ENCODE measurements around the gene ENO1. TPM values are rescaled to one million over a fixed set of nuclear protein-coding genes. Genes with fewer than 3 reads are reported as not detected.
A peak's percentile ranks its signal among the peaks of the same experiment; 100 is the strongest.
"Not testable (repeated sequence)": the region's sequence is repeated elsewhere in the genome, so short reads cannot be mapped to it uniquely, and the experiment has no call there.

The ENO1 gene
- 3,630 and 3,637 TPM in 2 replicates for total RNA-seq

DNA sequence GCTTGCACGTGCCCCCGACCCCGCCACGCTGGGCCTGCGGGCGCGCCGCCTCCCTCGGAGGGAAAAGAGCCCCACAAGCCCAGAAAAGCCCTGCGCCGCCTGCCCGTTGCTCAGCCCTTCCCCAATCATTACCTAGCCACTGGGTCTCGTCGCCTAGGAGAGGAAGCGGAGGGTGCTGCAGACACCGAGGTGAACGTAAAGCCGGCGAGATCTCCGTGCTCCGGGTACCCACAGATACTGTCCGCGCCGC is at the start of gene ENO1:
Gene ENO1 (minus strand): TSS at position 239 of the 250 bp plus-strand sequence. CDS start 3,778 bp downstream, outside the sequence.
- H3K9me3 Mint-ChIP-seq, result no peaks in the 10 kb centered on the region
- peak within 1 kb of the TSS; percentile 100 for H3K27ac Mint-ChIP-seq
- DNase-seq (ENCODE audit: low spot score), result no peak
- H3K4me1 Mint-ChIP-seq (ENCODE audit: low read depth), result peaks cover 32% of the 10 kb centered on the region
- H3K27me3 Mint-ChIP-seq (ENCODE audit: low read depth), result no peaks in the 10 kb centered on the region
- peak within 1 kb of the TSS; percentile 98 for H3K4me3 Mint-ChIP-seq (ENCODE audit: low read depth)
- peaks cover 55% of the 10 kb centered on the region for H3K36me3 Mint-ChIP-seq (ENCODE audit: low read depth)
- intact Hi-C loops (cut with micrococcal nuclease), result loop anchor here (1.0 to 10.0 kb wide), 3 partner anchors 22 to 176 kb away; partner anchors contain the start of gene RERE

DNA sequence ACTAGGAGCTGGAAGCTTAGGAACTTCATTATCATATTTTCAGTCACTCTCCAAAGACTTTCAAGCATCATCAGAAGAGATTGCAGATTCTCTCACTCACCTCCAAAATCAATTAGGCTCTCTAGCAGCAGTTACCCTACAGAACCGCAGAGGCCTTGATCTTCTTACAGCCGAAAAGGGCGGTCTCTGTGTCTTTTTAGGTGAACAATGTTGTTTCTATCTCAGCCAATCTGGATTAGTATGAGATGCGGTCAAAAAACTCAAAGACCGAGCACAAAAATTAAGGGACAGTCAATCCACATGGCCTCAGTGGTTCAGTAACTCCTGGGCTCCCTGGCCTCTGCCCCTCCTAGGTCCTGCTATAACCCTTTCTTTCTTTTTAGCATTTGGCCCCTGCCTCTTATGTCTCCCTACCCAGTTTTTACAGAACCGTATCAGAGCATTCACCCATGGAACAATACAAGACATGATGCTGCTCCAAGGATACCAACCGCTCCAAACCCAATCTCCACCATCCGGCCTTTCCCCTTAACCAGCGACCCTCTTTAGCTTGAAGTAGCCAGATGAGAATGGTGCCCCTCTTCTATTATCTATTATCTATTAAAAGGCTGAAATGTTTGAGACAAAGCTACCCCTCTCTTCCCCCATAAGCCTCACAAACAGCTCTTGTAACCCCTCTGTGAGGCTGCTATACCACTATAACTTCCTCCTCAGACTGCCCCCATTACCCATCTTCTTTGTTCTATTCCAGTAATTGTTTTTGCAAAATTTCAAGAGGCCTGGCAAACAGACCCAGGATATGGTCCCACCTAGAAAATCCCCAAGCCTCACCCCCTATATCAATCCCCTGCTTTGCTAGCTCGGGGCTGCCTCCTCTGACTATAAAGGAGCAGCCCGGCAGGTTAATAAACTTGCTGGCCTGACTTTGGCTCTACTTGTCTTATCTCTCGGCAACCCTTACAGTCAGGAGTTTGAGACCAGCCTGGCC is 48.5 kb upstream of the ENO1 start:
- no peak for DNase-seq (ENCODE audit: low spot score)
- Mint-ChIP-seq H3K27ac (no peak overlapping the region), H3K4me1 (ENCODE audit: low read depth) (no peaks in the 10 kb centered on the region), H3K27me3 (ENCODE audit: low read depth) (no peaks in the 10 kb centered on the region), H3K4me3 (ENCODE audit: low read depth) (no peak overlapping the region), H3K36me3 (ENCODE audit: low read depth) (no peaks in the 10 kb centered on the region), H3K9me3 (no peaks in the 10 kb centered on the region)
- intact Hi-C loops (cut with micrococcal nuclease), result loop anchor here (10.0 kb wide), 1 partner anchor 178 kb away; no protein-coding TSS in a partner anchor

DNA sequence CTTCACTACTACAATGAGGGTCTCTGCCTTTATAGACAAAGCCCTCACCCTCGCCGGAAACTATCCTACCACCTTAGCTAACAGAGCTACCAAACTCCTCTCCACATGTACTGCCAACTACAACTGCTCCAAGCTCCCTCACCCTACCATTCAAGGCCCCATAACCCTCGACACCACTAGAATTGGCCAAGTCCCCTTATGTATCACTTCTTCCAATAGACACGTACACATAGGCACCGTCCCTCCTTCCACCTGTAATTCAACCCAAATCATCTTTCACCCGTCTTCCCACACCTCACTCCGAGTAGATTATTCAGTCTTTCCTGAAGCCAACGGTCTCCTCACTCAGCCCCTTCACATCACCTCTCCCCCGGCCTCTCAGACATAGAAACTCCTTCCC is 47.5 kb upstream of the ENO1 start:
- no peak overlapping the region for H3K4me3 Mint-ChIP-seq (ENCODE audit: low read depth)
- peaks cover 6% of the 10 kb centered on the region for H3K4me1 Mint-ChIP-seq (ENCODE audit: low read depth)
- H3K27ac Mint-ChIP-seq, result no peak overlapping the region
- intact Hi-C loops (cut with micrococcal nuclease), result loop anchor here (10.0 kb wide), 1 partner anchor 179 kb away; no protein-coding TSS in a partner anchor
- H3K36me3 Mint-ChIP-seq (ENCODE audit: low read depth), result no peaks in the 10 kb centered on the region
- H3K9me3 Mint-ChIP-seq, result no peaks in the 10 kb centered on the region
- no peaks in the 10 kb centered on the region for H3K27me3 Mint-ChIP-seq (ENCODE audit: low read depth)
- DNase-seq (ENCODE audit: low spot score), result no peak

DNA sequence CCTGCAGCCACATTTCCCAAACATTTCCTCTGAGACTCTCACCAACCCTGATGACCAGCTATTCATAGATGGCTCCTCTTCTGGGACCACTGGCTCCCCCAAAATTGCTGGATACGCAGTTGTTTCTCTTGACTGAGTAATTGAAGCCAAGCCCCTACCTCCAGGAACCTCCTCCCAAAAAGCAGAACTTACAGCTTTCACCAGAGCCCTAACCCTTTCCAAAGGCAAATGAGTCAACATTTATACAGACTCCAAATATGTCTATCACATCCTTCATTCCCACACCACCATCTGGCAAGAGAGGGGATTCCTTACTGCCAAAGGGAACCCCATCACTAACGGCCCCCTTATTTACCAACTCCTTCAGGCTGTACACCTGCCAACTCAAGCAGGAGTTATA is 46.9 kb upstream of the ENO1 start:
- H3K4me3 Mint-ChIP-seq (ENCODE audit: low read depth), result no peak overlapping the region
- no peak overlapping the region for H3K27ac Mint-ChIP-seq
- no peak for DNase-seq (ENCODE audit: low spot score)
- H3K36me3 Mint-ChIP-seq (ENCODE audit: low read depth), result no peaks in the 10 kb centered on the region
- no peaks in the 10 kb centered on the region for H3K9me3 Mint-ChIP-seq
- H3K4me1 Mint-ChIP-seq (ENCODE audit: low read depth), result peaks cover 9% of the 10 kb centered on the region
- H3K27me3 Mint-ChIP-seq (ENCODE audit: low read depth), result no peaks in the 10 kb centered on the region
- intact Hi-C loops (cut with micrococcal nuclease), result loop anchor here (10.0 kb wide), 1 partner anchor 179 kb away; no protein-coding TSS in a partner anchor

DNA sequence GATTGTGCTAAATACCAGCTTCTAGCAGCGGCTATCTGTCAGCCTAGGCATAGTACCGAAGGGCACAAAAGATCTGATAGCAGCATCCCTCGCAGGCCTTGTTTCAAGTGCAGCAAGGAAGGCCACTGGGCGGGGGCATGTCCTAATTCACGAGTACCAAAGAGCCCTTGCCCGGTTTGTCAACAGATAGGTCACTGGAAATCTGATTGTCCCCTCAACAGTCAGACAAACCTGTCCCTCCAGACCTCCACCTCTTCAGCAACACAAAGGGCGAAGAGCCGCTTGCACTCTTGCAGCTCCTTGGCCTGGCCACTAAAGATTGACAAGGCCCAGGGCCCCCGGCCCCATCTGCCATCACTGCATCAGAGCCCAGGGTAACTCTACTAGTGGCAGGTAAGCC is 44.5 kb upstream of the ENO1 start:
- intact Hi-C loops (cut with micrococcal nuclease), result loop anchor here (10.0 kb wide), 1 partner anchor 182 kb away; no protein-coding TSS in a partner anchor
- Mint-ChIP-seq H3K27me3 (ENCODE audit: low read depth) (no peaks in the 10 kb centered on the region), H3K4me3 (ENCODE audit: low read depth) (no peak overlapping the region), H3K36me3 (ENCODE audit: low read depth) (no peaks in the 10 kb centered on the region), H3K4me1 (ENCODE audit: low read depth) (peaks cover 15% of the 10 kb centered on the region), H3K27ac (no peak overlapping the region), H3K9me3 (no peaks in the 10 kb centered on the region)
- DNase-seq (ENCODE audit: low spot score), result no peak

DNA sequence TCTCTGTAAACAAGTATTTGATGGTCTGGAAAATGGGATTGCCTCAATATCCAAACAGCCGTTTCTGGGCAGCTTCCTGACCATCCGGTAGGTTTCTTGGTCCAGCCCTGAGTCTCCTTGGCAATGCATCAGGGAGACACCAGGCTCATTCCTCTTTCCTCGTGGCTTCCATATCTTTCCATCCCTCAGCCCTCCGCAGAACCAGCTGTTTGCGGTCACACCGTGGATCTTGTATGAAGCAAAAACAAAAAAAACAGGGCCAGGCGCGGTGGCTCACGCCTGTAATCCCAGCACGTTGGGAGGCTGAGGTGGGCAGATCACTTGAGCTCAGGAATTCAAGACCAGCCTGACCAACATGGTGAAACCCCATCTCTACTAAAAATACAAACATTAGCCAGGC is 39.0 kb upstream of the ENO1 start:
- H3K4me3 Mint-ChIP-seq (ENCODE audit: low read depth); H3K27me3 Mint-ChIP-seq (ENCODE audit: low read depth); intact Hi-C loops (cut with micrococcal nuclease); H3K36me3 Mint-ChIP-seq (ENCODE audit: low read depth); DNase-seq (ENCODE audit: low spot score); H3K9me3 Mint-ChIP-seq; H3K27ac Mint-ChIP-seq: not testable (repeated sequence)
- peaks cover 22% of the 10 kb centered on the region for H3K4me1 Mint-ChIP-seq (ENCODE audit: low read depth)

DNA sequence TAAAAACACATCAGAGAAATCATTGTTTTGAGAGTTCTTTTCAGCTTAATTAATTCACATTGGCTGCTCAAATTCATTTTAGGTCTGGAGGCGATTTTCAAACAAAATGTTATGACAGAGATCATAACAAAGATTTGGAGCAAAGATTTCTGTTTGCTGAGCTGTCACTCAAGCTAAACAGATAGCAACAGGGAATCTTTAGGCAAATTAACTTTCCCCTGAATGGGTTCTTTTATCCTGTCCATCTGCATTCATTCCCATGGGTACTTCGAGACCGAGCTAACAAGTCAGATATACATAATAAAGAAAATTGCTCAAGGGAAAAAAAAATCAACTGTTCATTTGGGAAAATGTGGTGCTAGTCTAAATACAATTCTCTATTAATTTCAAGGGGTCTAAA is 37.0 kb upstream of the ENO1 start:
- Mint-ChIP-seq H3K4me1 (ENCODE audit: low read depth) (peaks cover 12% of the 10 kb centered on the region), H3K27ac (no peak overlapping the region), H3K27me3 (ENCODE audit: low read depth) (no peaks in the 10 kb centered on the region), H3K4me3 (ENCODE audit: low read depth) (no peak overlapping the region), H3K9me3 (no peaks in the 10 kb centered on the region), H3K36me3 (ENCODE audit: low read depth) (no peaks in the 10 kb centered on the region)
- no peak for DNase-seq (ENCODE audit: low spot score)
- intact Hi-C loops (cut with micrococcal nuclease), result no loop called here

DNA sequence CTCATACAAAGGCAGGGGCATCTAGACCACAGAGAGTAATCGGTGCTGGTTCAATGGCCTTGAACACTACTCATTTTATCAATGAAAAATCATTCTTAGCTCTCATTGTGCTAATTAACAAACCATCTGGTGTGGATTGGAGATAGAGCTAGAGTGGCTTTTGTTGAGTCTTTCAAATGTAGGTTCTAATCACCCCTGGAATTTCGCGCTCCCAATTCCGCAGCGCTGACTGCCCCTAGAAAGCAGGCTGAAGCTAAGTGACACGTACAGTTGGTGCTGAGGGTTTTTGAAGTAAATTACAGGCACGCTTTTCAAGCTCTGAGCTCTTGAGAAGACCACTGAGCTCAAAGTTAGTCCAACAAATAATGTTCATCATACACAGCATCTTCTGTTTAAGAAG is 36.0 kb upstream of the ENO1 start:
- no peak for DNase-seq (ENCODE audit: low spot score)
- H3K4me3 Mint-ChIP-seq (ENCODE audit: low read depth), result no peak overlapping the region
- no peak overlapping the region for H3K27ac Mint-ChIP-seq
- no peaks in the 10 kb centered on the region for H3K27me3 Mint-ChIP-seq (ENCODE audit: low read depth)
- intact Hi-C loops (cut with micrococcal nuclease), result no loop called here
- peaks cover 14% of the 10 kb centered on the region for H3K4me1 Mint-ChIP-seq (ENCODE audit: low read depth)
- H3K36me3 Mint-ChIP-seq (ENCODE audit: low read depth), result no peaks in the 10 kb centered on the region
- H3K9me3 Mint-ChIP-seq, result no peaks in the 10 kb centered on the region

DNA sequence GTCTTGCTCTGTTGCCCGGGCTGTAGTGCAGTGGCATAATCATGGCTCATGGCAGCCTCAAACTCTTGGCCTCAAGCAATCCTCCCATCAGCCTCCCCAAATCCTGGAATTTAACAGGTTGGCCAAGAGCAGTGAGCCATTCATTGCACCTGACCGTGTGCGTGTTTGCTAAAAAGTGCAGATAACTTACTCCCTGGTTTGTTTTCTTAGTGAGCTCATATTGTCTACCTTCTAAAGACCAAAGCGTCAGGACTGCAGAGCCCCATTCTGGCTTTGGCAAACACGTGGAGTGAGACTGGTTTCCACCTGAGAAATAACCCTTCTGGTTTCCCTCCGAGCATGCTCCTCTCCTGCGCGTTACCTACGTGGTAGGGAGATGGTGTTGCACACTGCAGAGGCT is 35.0 kb upstream of the ENO1 start:
- intact Hi-C loops (cut with micrococcal nuclease), result no loop called here
- no peak for DNase-seq (ENCODE audit: low spot score)
- Mint-ChIP-seq H3K4me3 (ENCODE audit: low read depth) (no peak overlapping the region), H3K27me3 (ENCODE audit: low read depth) (no peaks in the 10 kb centered on the region), H3K9me3 (no peaks in the 10 kb centered on the region), H3K36me3 (ENCODE audit: low read depth) (no peaks in the 10 kb centered on the region), H3K27ac (no peak overlapping the region), H3K4me1 (ENCODE audit: low read depth) (peaks cover 14% of the 10 kb centered on the region)

DNA sequence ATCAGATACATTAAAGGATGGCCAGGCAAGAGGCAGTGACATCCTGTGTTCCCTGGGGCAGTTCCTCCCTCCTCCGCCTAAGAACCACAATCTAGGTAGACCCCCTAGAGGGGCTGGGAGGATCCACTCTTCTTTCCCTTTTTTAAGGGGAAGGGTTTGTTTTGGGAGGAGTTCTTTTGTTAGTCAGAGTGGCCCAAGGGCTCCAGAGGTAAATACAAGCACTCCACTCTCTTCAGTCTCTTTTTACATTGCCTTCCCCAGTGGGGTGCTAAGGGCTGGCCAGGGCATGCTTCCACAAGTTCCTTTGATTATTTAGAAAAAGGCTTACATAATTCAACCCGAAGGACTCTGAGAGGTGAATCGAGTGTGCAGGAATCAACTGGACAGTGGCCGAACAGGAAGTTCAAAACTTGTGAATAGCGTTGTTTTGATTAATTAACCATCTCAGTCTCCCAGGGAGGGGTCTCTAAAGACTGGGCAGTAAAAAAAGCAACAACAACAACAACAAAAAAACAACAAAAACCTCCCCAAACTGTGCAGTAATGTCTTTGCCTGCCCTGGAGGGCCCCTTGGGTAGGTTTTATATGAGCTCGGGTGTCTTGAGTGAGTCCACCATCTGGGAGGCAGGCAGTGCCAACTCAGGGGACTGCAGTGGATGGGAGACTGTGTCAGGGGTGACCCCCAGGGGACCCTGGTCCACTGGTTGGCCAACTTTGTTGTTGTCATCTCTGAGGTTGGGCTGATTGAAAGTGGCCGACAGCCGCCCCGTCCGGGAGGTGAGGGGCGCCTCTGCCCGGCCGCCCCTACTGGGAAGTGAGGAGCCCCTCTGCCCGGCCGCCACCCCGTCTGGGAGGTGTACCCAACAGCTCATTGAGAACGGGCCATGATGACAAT is 33.2 kb upstream of the ENO1 start:
- H3K27ac Mint-ChIP-seq, result no peak overlapping the region
- intact Hi-C loops (cut with micrococcal nuclease), result no loop called here
- DNase-seq (ENCODE audit: low spot score), result no peak
- H3K27me3 Mint-ChIP-seq (ENCODE audit: low read depth), result no peaks in the 10 kb centered on the region
- H3K9me3 Mint-ChIP-seq, result no peaks in the 10 kb centered on the region
- no peak overlapping the region for H3K4me3 Mint-ChIP-seq (ENCODE audit: low read depth)
- no peaks in the 10 kb centered on the region for H3K36me3 Mint-ChIP-seq (ENCODE audit: low read depth)
- peaks cover 12% of the 10 kb centered on the region for H3K4me1 Mint-ChIP-seq (ENCODE audit: low read depth)

DNA sequence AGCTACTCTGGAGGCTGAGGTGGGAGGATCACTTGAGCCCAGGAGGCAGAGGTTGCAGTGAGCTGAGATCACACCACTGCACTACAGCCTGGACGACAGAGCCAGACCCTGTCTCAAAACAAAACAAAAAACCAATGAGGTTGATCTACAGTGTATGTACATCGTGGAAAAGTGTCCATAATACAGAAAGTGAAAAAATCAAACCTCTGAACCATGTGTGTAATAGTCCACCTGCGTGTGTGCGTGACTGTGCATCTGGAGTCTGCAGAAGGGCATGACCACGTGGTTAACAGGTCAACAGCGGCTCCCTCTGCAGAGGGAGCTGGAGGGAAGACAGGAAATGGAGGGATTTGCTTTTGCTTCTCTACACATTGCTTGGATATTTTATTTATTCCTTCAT is 32.4 kb upstream of the ENO1 start:
- Mint-ChIP-seq H3K9me3 (no peaks in the 10 kb centered on the region), H3K27me3 (ENCODE audit: low read depth) (no peaks in the 10 kb centered on the region), H3K4me1 (ENCODE audit: low read depth) (peaks cover 13% of the 10 kb centered on the region), H3K36me3 (ENCODE audit: low read depth) (no peaks in the 10 kb centered on the region), H3K4me3 (ENCODE audit: low read depth) (no peak overlapping the region), H3K27ac (no peak overlapping the region)
- intact Hi-C loops (cut with micrococcal nuclease), result no loop called here
- DNase-seq (ENCODE audit: low spot score), result no peak

DNA sequence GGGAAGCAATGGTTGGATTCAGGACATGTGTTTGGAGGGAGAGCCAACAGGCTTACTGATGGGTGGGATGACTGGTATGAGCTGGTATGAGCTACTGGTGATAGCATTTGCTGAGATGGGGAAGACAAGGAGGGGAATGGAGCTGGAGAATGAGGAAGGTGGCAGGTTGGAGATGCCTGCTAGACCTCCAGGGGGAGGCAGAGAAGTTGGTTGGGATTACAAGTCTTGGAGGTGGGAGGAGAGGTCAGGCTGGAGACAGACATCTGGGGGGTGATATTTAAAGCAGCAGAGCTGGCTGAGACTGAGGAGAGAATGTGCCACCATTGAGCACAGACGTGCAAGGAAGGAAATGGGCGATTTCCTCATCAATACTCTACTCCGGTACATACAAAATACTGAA is 31.8 kb upstream of the ENO1 start:
- no peak overlapping the region for H3K27ac Mint-ChIP-seq
- intact Hi-C loops (cut with micrococcal nuclease), result no loop called here
- no peaks in the 10 kb centered on the region for H3K9me3 Mint-ChIP-seq
- H3K4me1 Mint-ChIP-seq (ENCODE audit: low read depth), result peaks cover 15% of the 10 kb centered on the region
- no peak overlapping the region for H3K4me3 Mint-ChIP-seq (ENCODE audit: low read depth)
- DNase-seq (ENCODE audit: low spot score), result no peak
- no peaks in the 10 kb centered on the region for H3K27me3 Mint-ChIP-seq (ENCODE audit: low read depth)
- H3K36me3 Mint-ChIP-seq (ENCODE audit: low read depth), result no peaks in the 10 kb centered on the region
